NT2/D1 (cell line): ENCODE data around the gene PPIL1.

ENCODE experiments used
- DNase-seq: peaks from one replicate; pipeline ENCODE4 v3.0.0-alpha.2; 2011; ENCODE audit warnings: low read depth, low spot score
- H3K27me3 ChIP-seq: 2 replicates; pipeline ENCODE4 v1.6.0; 2011; ENCODE audit warnings: mild to moderate bottlenecking; ENCODE audit not compliant: insufficient read length, insufficient read depth
- H3K36me3 ChIP-seq: 2 replicates; pipeline ENCODE4 v1.6.1; 2011; ENCODE audit warnings: mild to moderate bottlenecking, low read length, mixed read lengths; ENCODE audit not compliant: insufficient read depth, insufficient read length
- H3K4me1 ChIP-seq: 2 replicates; pipeline ENCODE4 v1.5.1; 2011; ENCODE audit not compliant: insufficient read depth, insufficient read length
- H3K4me3 ChIP-seq: 2 replicates; pipeline ENCODE4 v1.5.1; 2011; ENCODE audit warnings: low read depth; ENCODE audit not compliant: insufficient read length
- H3K9ac ChIP-seq: 2 replicates; pipeline ENCODE4 v1.6.0; 2011; ENCODE audit warnings: low read depth; ENCODE audit not compliant: insufficient read length
- H3K9me3 ChIP-seq: 2 replicates; pipeline ENCODE4 v1.5.1; 2011; ENCODE audit warnings: mild to moderate bottlenecking, low read length; ENCODE audit not compliant: insufficient read depth
- SUZ12 ChIP-seq: IDR thresholded peaks from 2 replicates; pipeline ENCODE4 v1.6.1; 2011; ENCODE audit not compliant: insufficient read length, insufficient read depth; ENCODE audit errors: extremely low read depth
- YY1 ChIP-seq: IDR thresholded peaks from 2 replicates; pipeline ENCODE4 v1.6.1; 2011; ENCODE audit not compliant: insufficient read length, insufficient read depth
- ZNF274 ChIP-seq: IDR thresholded peaks from 2 replicates; pipeline ENCODE4 v1.6.1; 2011; ENCODE audit warnings: mild to moderate bottlenecking, low read depth, low read length

PPIL1 gene

GRCh38 chr6:36888115-36888643, 13.6 kb upstream of the PPIL1 start:
- H3K27me3 ChIP-seq: no peaks in the 10 kb centered on the region
- no peak overlapping the region for H3K4me3 ChIP-seq
- H3K36me3 ChIP-seq: no peaks in the 10 kb centered on the region
- H3K4me1 ChIP-seq: no peaks in the 10 kb centered on the region
- no peaks in the 10 kb centered on the region for H3K9me3 ChIP-seq
- DNase-seq: no peak
- no peak overlapping the region for H3K9ac ChIP-seq
- TF ChIP-seq YY1: no peak
- TF ChIP-seq ZNF274: no peak
- TF ChIP-seq SUZ12: no peak

GRCh38 chr6:36886950-36887618, 12.5 kb upstream of the PPIL1 start:
- Histone ChIP-seq H3K4me1 (no peaks in the 10 kb centered on the region), H3K4me3 (no peak overlapping the region), H3K27me3 (no peaks in the 10 kb centered on the region), H3K36me3 (no peaks in the 10 kb centered on the region), H3K9ac (no peak overlapping the region), H3K9me3 (no peaks in the 10 kb centered on the region)
- no peak for DNase-seq
- TF ChIP-seq SUZ12: no peak
- TF ChIP-seq ZNF274: no peak
- TF ChIP-seq YY1: no peak

DNA sequence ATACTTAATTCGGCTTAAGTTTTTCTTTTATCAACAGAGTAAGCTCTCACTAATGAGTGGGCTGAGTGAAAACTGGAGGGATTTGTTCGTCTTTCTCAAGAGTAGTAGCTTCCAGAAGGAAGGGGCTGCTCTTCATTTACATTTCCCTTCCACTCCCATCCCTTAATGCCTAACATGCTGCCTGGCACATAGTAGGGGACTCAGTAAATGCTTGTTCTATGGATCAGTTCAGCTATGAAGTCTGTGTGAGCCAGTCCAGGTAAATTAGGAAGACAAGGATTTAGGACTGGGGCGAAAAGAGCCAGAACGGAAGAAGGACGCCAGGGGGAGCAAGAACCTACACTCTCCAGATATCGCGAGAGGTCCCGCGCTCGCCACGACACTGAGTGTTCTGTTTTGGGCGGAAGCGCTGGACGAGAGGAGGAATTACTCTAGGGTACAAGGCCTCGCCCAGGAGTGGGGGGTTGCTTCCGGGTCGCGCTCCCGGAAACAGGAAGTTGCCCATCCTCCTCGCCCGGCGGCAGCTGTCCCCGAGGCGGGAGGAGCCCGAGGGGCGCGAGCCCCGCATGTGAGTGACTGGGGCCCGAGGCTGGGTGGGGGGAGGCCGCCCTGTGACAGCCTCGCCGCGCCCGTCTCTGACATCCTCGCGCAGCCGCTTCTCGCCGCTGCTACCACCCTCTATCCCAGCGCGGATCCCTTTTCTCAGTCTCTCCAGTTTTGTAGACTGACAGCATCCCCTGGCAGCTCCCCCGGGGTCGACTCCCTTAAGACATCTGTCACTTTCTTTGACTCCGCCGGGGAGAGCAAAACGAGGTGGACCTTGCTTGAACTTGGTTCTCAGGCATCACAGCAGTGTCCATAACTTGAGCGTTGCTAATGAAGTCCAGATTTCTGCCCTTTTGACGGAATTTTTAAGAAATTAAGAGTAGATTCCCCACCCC, 11.1 kb upstream of the PPIL1 start, which contains the start of gene C6orf89:
Gene C6orf89, plus strand, starts transcription at position 492 of the 941 bp plus-strand sequence. CDS start 13,493 bp downstream, outside the sequence.
- Histone ChIP-seq H3K36me3 (no peaks in the 10 kb centered on the region), H3K9me3 (peaks cover 3% of the 10 kb centered on the region), H3K4me3 (peak within 1 kb of the TSS; percentile 60), H3K9ac (peak within 1 kb of the TSS; percentile 72), H3K4me1 (no peaks in the 10 kb centered on the region), H3K27me3 (no peaks in the 10 kb centered on the region)
- no peak for TF ChIP-seq ZNF274
- TF ChIP-seq YY1: no peak
- TF ChIP-seq SUZ12: no peak
- DNase-seq: peak; percentile 92

DNA sequence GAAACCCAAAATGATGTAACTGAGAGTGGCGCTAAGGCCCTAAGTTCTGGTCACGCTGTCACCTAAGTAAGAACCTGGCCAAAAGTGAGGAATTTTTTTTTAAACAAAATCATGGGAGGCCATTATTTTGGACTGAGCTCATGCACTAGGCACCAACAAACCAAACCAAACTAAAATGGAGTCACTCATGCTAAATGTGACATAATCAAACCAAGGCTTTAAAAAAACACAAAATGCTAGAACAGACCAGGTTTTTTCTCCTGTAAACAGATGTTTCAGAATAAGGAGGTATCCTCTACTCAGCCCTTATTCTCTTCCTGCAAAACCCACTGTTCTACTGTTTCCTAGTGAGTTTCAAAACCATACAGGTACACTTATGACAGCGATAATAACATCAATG, 10.0 kb upstream of the PPIL1 start:
- no peak overlapping the region for H3K9ac ChIP-seq
- no peaks in the 10 kb centered on the region for H3K36me3 ChIP-seq
- no peaks in the 10 kb centered on the region for H3K27me3 ChIP-seq
- no peak for DNase-seq
- no peaks in the 10 kb centered on the region for H3K4me1 ChIP-seq
- H3K9me3 ChIP-seq: peaks cover 5% of the 10 kb centered on the region
- H3K4me3 ChIP-seq: no peak overlapping the region
- no peak for TF ChIP-seq YY1
- TF ChIP-seq SUZ12: no peak
- no peak for TF ChIP-seq ZNF274

- no peaks in the 10 kb centered on the region for H3K9me3 ChIP-seq
- H3K4me3 ChIP-seq: peak overlapping the region; percentile 75
- no peaks in the 10 kb centered on the region for H3K4me1 ChIP-seq
- no peak for DNase-seq
- peak overlapping the region; percentile 91 for H3K9ac ChIP-seq
- TF ChIP-seq ZNF274 (no peak), YY1 (no peak), SUZ12 (no peak)
- H3K27me3 ChIP-seq: no peaks in the 10 kb centered on the region
- peaks cover 32% of the 10 kb centered on the region for H3K36me3 ChIP-seq
These were observed 639 bp upstream of the PPIL1 start for GRCh38 chr6:36875250-36875633.

DNA sequence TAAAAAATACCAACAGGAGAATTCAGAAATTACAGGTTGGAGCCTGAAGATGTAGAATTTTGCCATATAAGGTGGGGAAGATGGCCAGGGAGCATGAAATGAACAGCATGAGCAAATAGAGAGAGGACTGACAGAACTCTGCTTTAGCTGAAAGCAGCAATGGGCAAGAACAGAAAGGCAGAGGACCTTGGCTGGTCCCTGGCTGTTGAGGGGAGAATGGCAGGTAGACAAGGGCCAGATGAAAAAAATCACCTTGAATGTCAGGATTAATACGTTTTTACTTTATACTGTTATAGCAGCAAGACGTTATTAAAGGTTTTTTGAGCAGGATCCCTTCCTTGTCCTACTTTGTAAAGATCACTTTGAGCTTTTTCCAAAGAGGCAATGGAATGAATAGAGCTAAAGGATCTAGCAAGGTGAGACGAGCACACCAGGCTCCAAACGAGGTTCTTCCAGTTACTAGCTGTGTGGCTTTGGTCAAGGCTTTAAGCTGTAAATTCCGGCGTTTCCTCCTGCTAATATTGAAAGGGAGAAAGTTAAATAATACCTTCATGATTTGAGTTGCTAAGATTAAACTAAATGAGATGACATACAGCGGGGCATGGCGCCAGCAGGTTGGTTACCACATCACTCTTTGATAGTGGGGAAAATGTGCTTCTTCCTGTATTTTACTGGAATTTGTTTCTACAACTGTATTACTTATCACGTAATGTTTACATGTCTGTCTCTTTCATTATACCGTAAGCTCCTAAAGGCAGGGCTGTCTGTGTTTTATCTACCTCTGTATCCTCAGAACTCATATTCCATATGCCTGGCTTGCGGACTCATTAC, 776 bp downstream of the PPIL1 start:
- H3K27me3 ChIP-seq: no peaks in the 10 kb centered on the region
- H3K4me1 ChIP-seq: no peaks in the 10 kb centered on the region
- H3K36me3 ChIP-seq: peaks cover 46% of the 10 kb centered on the region
- H3K9me3 ChIP-seq: no peaks in the 10 kb centered on the region
- no peak for DNase-seq
- peak overlapping the region; percentile 91 for H3K9ac ChIP-seq
- TF ChIP-seq ZNF274 (no peak), YY1 (no peak), SUZ12 (no peak)
- peak overlapping the region; percentile 75 for H3K4me3 ChIP-seq
